G401 (cell line): ENCODE results near the gene AMPD3. TPM values are rescaled to one million over a fixed set of nuclear protein-coding genes. Genes with fewer than 3 reads are reported as not detected.
"Not testable (repeated sequence)": the region's sequence is repeated elsewhere in the genome, so short reads cannot be mapped to it uniquely, and the experiment has no call there.

ENCODE experiments used
- DNase-seq: peaks from one replicate; pipeline ENCODE4 v3.0.0-alpha.2; 2015; ENCODE audit warnings: low spot score
- in situ Hi-C: cut with HindIII; loops from 2 replicates; pipeline ENCODE4 v1.10.0; 2016; ENCODE audit warnings: low sequenced_read_pairs, mixed read lengths
- total RNA-seq: library from RNA; depleted of rRNA; stranded (reverse); fragments of >200 nt; shearing (Covaris generic); gene quantifications from 2 replicates; pipeline ENCODE4 v1.2.3, GENCODE V29; 2014

AMPD3 gene
- total RNA-seq, 1 experiment from 2014 or later = 0.54 TPM

GRCh38 chr11:10432971-10433370 lies 22.1 kb upstream of the AMPD3 start:
- no peak for DNase-seq
- in situ Hi-C loops = no loop called here

GRCh38 chr11:10436224-10436623 lies 18.8 kb upstream of the AMPD3 start:
- DNase-seq = no peak
- in situ Hi-C loops = no loop called here

DNA sequence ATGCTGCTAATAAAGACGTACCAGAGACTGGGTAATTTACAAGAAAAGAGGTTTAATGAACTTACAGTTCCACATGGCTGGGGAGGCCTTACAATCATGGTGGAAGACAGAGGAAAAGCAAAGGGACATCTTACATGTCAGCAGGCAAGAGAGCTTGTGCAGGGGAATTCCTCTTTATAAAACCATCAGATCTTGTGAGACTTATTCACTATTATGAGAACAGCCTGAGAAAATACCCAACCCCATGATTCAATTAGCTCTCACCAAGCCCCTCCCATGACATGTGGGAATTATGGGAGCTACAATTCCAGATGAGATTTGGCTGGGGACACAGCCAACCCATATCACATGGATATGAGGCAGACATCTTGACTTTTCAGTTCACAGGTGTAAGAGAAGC lies 18.4 kb upstream of the AMPD3 start:
- DNase-seq, in situ Hi-C loops: not testable (repeated sequence)

DNA sequence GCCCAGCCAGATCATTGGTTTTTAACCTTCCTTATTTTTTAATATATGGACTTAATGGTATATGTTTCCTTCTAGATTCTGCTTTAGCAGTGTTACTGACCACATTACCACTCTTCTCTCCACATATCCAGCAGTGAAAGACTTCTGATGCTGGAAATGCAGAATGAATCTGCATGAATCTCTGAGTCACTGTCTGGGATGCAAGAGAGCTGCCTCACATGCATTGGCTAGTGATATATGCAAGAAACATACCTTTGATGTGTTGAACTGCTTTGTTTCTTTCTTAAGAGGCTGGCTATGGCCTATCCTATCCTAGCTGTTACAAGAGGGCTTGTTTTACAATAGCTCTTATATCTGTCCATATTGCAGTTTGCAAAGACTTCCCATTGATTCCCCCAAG lies 16.6 kb upstream of the AMPD3 start:
- in situ Hi-C loops = no loop called here
- no peak for DNase-seq

DNA sequence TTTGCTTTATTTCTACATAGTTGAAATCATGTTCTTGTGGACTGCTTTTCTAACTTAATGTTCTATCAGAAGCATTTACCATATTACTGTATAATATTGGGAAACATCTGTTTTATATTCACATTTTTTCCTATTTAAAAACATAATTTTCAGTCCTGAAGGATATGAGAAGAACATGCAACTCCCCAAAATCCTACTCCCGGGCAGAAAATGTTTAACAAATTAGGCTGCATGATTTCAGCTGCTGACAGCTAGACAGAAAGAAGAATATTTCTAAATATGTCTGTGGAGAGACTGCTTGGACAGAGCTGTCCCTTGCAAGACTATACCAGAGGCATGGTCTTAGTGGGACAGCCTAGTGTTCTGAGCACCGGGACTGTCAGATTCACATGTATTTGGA lies 15.7 kb upstream of the AMPD3 start:
- in situ Hi-C loops = no loop called here
- no peak for DNase-seq

GRCh38 chr11:10439924-10440323 lies 15.1 kb upstream of the AMPD3 start:
- in situ Hi-C loops = no loop called here
- DNase-seq = no peak

GRCh38 chr11:10440401-10440800 lies 14.7 kb upstream of the AMPD3 start:
- no peak for DNase-seq
- in situ Hi-C loops = no loop called here

- DNase-seq = no peak
- in situ Hi-C loops = no loop called here
Observed at GRCh38 chr11:10441091-10441490, 14.0 kb upstream of the AMPD3 start.

- no peak for DNase-seq
- in situ Hi-C loops = no loop called here
Observed at GRCh38 chr11:10441652-10442503, 13.2 kb upstream of the AMPD3 start.

DNA sequence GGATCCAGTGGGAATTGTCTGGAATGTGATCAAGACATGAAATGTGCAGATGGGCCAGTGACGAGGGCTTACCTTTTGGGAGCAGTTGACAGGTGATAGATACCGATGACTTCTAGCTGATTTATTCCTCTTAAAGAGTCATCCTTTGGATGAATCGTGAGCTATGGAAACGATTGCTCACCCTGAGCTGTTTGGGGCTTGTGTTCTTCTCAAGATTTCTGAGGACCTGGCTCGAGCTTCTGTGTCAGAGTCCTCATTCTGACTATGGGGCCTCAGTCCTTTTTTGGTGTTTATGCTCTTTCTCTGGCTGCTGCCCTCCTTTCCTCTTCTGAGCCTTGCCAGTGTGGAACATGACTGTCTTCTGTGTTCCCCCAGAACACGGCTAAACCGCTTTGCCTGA lies 11.9 kb upstream of the AMPD3 start:
- in situ Hi-C loops = no loop called here
- no peak for DNase-seq

DNA sequence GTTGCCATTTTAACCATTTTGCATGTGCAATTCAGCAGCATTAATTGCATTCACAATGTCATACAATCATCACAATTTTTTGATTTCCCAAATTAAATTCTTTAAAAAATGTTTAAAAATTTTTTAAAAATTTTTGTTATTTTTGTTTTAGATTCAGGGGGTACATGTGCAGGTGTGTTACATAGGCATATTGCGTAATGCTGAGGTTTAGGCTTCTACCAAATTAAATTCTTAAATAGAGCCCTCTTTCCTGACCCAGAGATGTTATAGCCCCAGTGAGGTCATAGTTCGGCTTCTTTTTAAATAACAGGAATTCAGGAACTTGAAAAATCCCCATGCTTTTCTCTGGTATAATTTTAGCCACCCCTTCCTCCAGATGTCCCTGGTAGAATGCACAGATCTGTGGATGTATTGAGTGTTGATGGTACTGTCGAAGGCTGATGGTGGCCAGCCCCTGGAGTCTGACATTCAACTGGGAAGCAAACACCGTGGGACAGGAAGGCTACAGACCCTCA lies 11.3 kb upstream of the AMPD3 start:
- in situ Hi-C loops = no loop called here

DNA sequence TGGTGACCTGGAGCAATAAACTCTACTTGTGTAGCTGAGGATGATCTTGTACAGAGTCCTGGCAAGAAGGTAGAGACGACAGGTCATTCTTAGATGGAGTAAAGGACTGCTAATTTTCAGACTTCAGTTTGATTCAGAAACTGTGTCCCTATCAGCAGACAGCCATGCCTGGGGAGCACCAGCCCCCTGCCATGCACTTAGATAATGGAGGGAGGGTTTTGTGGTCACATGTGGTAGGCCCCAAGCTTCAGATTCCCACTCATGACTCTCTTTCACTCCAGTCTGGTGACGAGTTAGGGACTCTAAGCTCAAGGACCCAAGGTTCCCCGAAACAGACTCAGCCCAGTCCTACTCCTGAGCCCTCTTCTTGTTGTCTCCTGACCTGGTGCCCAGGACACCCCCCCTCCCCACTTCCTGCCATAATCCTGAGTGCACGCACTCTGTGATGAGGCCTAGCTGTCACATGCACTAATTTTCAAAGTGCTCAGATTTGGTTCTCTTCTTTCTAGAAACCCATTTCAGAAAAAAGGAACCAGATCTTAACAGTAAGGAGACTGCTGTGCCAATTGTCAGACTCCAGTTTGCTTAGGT lies 10.2 kb upstream of the AMPD3 start:
- no peak for DNase-seq
- in situ Hi-C loops = no loop called here

More for the DNA sequence above, 11.3 kb upstream of the AMPD3 start:
- DNase-seq = no peak

DNA sequence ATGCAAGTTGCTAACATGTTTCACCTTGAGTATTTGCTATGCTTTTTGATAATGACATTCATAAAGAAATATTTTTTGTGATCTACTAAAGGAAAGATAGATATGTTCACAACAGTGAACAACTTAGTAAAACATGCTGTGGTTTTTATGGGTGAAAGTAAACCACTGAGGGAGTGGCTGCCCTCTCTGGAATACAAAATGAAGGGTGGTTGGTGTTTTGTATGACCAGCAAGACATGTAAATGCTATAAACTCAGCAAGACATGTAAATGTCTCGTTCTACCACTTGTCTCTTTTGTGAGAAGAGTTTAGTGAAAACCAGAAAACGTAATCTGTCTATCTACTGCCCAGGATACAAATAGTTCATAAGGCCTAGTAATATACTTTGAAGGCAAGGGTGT lies 7.6 kb upstream of the AMPD3 start:
- no peak for DNase-seq
- in situ Hi-C loops = no loop called here

DNA sequence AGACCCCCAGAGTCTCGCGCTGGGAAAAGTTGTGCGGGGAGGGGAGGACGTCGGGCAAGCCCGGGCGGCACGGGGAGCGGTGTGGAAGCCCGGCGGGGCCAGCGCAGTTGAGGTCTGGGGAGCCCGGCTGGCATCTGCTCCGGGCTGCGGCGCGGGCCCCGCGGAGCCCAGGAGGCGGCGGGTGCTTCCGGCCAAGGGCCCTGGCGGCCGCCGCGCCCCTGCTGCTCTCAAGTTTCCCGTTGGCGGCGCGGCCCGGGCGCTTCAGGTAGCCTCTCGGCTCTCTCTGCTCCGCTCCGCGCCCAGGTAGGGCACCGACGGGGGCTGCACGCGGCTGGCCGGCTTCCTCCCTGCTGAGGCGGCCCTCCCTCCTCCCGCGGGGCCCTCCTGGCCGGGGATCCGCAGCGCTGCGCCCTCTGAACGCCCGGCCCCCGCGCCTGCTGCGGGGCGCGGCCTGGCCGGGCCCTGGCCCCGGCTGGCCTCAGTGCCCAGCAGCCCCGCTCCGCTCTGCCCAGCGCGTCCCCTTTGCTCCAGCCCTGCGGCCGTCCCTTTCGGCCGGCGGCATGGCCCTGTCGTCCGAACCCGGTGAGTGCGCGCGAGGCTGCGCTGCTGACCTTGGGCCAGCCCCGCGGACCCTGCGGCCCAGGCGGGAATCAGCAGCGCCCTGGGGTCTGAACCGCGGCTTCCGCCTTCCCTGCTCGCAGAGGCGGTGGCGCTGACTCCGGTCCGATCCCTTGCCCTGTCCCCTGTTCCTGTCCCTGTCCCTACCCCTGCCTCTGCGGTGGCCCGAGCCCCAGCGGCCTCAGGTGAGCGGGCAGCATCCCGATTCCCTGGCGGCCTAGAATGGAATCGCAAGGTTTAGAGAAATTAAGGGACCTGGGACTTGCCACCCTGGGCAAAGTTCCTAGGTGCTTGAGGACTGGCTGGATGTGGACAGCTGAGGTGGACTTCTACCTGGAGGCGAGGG lies 4.3 kb upstream of the AMPD3 start:
- DNase-seq = peak; percentile 66
- in situ Hi-C loops = no loop called here

DNA sequence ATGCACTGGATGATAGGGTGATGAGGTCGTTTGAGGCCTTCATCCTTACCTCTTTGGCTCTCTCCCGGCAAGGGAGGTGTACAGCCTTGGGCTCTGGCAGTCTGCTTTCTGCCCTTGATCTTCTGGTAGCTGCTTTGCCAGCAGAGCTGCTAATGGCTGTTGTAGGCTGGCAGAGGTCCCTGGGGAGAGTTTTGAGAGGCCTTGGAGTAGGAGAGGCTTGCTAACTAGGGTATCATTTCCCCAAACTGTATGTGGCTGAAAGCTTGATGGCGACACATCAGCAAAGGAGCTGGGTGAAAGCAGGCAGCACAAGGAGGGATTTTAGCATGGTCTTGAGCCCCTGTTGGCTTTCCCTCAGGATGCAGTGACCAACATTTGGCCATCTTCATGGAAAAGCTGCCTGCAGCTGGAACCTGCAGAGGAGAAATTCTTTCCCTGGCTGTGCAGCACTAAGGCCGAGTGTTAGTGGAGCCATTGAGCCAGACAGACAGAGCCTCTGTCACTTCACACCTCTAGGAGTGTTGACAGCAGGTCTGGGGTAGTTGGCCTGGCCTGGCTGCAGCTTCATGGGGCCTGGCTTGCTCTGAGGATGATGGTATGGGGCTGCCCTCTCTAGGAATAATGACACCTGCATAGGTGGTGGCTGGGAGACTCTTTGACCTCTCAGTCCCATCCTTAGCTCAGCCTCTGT lies 3.5 kb upstream of the AMPD3 start:
- in situ Hi-C loops = no loop called here
- no peak for DNase-seq

DNA sequence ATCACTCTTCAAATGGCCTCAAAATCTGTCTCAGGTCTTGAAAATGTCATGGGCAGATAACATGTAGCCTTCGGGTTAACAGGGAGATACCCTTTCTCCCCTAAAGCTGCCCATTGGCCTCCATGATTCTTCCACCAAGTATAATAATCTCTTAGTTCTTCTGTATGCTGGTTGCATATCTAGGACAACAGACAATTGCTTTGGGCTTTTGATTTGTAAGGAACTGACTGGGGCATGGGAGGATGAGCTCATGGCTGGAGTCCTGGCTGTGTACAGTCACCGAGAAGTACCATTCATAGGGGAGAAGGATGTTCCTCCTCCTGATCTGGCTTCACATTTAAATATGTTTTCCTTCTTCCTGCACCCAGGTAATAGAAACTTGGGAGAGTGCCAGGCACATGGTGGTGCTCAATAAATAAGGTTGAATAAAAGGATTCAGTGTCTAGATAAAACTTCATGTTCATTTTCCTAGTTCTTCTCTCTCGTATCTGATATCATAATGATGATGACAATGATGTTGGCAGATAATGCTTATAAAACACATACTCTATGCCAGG lies 2.8 kb upstream of the AMPD3 start:
- in situ Hi-C loops = no loop called here
- no peak for DNase-seq

GRCh38 chr11:10453261-10453660 lies 1.8 kb upstream of the AMPD3 start:
- in situ Hi-C loops = no loop called here
- no peak for DNase-seq

DNA sequence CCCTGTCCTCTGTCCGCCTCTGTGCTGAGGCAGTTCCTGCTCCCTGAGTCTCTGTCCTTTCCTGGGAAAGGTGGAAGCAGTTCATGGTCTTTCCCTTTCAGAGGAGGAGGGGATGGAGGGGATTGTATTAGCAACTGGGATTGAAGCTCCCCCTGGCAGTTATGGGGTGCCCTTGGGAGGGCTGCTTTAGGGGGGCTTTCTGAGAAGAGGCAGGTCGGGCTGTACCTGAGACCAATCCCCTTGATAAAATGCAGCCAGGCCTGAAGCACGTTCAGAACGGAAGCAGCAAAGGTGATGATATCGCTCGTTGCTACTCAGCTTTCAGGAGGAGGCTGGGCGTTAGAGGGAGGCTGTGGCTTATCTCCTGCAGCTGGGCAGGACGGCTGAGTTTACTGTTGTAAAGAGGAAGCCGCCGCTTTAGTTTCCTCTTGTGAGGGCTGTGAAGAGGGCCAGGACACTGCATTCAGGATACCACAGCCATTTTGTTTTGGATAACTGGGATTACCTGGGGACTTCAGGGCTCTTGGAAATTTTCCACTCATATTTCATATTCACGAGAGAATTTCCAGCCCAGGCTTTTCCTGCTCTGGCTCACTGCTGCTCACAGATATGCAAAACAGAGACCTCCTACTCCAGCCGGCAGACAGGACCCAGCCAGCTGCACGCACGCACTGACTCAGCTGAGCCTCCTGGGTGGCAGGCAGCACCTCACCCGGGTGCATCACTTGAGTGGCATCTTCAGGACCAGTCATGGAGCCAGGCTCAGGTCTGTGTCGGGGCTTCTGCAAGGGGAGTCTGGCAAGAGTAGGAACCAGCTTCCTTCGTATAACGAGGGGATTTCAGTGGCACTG lies 798 bp downstream of the AMPD3 start:
- DNase-seq = no peak
- in situ Hi-C loops = no loop called here
